GM19438 (cell line): ENCODE measurements around the gene LRMDA.

Experiments
- ATAC-seq: cut with Tn5 transposase; IDR thresholded peaks from one replicate; pipeline ENCODE4 v1.9.1; 2021; ENCODE audit warnings: low read depth; ENCODE audit not compliant: unreplicated experiment

LRMDA gene

DNA sequence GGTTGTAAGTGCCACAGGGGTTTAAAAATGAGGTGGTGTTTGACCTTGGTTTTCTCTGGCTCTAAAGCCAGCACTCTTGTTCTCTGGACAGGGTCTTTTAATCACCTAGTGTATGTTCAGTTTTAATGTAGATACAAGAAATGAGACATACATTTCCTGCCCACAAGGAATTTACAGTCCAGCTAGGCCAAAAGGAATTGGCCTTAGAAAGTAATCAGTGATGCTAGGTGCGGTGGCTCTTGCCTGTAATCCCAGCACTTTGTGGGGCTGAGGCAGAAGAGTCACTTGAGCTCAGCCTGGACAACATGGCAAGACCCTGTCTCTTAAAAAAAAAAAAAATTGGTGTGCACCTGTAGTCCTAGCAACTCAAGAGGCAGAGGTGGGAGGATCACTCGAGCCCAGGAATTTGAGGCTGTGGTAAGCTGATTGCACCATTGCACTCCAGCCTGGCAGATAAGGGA is 100.2 kb downstream of the LRMDA start:
- ATAC-seq, result no peak

DNA sequence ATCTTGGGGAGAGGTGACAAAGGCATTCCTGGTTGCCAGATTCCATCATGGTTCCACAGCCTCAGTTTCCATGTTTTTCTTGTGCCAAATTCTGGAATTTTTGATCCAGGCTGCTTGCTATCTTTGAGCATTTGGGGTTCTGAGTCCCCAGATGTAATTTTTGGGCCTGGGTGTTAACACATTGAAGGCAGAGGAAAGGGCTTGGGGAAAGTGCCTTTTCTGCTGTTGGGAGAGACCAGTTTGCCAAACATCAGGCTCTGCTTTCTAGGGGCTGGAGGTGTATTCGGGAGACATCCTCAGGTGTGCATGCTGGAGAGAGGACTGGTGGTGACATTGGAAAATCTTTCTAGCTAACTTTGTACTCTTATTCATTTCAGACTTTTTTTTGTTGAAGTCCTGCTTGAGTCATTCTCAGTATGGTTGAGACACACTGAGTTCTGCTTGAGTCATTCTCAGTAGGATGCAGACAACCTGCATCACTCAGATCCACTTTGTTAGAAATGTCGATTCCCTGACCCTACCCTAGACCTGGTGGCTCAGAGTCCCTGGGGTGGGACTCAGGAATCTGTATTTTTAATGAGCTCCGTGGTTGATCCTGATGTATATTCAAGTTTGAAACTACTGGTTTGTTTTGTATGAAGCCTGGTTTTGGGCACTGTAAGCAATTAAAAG is 101.0 kb downstream of the LRMDA start:
- no peak for ATAC-seq

DNA sequence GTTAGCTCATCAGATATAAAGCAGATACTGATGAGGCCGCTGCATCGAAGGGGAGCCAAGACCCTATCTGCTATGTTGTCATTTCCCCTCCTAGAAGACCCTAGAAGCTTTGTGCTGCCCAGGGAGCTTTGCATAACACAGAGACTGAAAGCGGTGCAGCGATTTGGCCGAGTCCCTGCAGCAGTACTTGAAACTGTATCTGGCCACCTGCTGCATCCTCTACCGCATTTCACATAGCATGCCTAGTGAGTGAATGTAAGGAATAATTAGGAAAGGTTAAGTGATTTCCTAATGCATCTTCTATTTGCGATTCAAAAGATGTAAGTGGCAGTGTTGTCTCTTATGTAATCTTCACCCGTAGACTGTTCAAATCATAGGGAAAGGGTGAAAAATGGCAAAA is 106.7 kb downstream of the LRMDA start:
- no peak for ATAC-seq

DNA sequence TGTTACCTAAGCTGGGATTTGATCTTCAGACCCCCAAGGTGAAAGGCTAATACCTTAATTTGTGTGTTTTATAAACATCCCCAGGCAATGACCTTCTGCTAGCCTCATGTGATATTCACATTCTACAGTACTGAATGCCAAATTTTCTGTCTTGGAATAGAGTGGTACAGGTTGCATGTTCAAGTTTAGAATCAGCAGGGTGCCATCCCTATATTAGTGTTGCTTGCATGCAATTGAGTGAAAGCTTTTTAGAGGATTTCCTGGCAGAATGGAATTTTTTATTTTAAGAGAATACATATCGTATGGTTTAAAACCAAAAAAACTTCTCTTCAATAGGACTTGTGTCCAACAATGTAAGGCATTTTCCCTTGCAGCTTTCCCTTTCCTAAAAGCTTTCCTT is 107.3 kb downstream of the LRMDA start:
- no peak for ATAC-seq

DNA sequence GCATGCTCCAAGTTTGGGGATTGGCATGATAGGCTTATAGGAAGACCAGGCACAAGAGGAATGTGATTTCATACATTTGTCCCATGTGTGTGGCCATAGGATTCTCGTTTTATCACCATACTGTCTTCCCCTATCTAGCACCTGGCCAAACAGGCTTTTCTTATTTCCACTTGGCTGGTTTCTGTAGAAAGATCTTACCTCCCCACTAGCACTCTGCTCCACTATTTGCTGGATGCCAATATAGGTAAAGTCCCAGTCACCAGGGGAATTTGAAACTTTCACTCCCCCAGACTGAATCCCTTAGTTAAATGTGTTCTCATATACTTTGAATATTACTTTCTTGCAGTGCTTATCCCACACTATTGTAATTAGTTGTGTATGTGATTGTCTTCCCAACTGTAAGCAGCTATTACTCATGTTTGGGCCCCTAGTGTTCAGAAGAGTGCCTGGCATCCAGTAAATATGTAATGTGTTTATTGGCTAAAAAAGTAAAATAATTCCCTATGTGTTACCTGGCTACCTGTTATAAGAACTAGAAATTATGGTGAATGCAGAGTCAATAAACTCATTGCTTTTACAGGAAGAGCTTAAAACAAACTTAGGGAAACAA is 109.0 kb downstream of the LRMDA start:
- no peak for ATAC-seq

DNA sequence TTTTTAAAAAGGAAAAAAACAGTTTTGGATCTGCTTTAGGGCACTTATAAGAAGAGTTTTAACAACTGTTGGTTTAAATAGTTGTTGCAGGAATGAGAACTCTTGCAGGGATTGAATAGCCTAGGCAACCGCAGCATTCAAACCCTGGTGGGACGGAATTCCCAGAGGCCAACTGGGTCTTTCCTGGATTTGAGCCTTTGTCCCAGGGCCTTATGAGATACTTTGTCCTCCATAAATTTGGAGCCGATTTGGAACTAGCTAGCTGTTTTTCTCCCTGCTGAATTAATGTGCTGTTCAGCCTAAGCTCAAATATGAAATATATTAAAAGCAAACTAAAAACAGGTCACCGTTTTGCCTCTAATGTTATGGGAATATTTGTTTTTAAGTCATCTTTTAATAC is 109.6 kb downstream of the LRMDA start:
- no peak for ATAC-seq

DNA sequence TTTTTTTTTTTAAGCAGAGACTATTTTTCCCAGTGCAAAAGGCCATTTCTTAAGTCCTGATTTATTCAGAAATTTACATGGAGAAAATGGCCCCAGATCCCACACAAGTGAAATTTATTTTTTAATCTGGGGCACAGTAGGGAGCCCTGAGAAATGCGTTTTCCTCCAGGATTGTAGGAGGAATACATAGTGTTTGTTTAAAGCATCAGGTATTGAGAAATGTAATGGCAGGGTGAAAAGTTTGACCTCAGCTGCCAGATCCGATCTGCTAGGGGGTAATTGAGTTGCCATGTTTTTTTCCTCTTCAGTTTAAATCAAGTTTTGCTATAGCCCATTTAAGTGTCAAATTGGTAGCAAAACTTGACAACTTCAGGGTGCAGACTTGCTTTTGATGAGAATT is 110.0 kb downstream of the LRMDA start:
- no peak for ATAC-seq

DNA sequence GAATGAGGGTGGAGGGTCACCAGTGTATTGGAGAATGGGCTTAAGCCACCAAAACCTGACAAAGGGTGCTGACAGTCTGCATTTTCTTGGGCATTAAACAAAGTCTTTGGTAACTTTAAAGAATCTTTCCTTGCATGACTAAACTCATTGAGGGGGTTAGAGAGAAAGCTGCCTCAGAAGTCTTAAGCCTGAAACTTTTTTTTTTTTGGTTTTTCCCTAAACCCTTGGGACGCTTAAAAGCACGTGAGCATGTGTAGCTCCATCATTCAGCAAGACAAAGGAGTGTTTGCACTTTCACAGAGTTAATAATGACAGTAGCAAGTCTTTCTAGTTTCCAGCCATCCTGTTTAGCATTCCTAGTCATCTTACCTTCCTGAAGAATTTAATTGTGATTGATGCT is 110.7 kb downstream of the LRMDA start:
- no peak for ATAC-seq

DNA sequence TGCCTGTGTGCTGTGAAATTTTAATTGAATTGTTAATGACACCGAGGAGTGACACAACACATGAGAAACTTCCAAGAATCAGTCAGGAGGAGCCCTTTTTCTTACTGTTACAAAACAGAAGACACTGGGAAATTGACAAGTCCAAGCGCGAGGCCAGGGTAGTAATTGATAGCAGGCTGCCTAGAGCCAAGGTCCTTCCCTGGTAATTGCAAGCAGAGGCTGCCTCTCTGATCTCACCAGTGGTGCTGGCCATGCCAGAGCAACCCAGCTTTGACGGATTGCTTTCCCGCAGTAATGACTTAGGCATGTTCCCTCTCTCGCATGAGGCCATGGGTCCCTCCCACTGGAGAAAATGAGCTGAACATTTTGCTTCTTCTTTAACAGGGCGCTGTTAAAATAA is 111.5 kb downstream of the LRMDA start:
- ATAC-seq, result no peak

DNA sequence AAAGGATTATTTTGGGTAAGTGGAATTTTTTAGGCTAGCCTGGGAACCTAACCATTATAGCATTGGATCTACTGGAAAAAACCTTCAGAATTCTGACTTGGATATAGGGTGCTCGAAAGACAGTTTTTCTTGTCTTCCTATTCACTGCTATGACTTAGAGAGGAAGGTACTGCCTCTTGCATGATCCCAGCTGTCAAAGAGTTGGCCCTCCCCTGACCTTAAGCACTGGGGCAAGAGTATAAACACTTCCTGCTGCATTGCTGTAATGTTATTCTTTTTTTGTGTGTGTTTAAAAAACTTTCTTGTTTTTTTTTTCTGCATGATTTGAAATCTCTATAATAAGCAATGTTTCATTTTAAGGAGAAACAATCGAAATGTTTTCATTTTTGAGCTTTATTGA is 113.0 kb downstream of the LRMDA start:
- ATAC-seq, result no peak

DNA sequence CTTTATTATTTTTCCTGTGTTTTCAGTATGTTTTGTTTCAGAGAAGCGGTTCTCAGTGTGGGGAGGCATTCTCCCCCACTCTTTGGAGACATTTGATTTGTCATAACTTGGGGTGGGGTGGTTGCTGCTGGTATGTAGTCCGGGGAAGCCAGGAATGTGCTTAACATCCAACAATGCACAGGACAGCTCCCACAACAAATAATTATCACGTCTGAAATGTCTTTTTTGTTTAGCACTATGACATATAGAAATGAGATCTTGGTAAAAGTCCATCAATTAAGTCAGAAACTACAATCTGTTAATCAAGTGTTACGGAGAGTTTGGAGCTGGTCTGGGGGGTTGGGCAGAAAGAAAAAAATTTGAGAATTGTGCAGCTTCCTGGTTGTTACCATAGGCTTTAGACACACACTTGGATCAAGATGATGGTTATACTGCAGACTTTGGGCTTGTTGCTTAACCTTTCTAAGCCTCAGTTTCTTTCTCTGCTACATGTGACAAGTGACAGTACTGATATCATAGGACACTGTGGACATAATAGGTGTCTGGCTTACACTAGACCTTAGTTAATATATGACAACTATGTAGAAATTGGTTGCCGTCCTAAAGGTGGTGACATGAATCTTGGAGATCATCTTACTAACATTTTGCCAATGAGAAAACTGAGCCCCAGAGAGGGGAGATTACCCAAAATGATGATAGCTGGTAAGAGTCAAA is 113.7 kb downstream of the LRMDA start:
- no peak for ATAC-seq

DNA sequence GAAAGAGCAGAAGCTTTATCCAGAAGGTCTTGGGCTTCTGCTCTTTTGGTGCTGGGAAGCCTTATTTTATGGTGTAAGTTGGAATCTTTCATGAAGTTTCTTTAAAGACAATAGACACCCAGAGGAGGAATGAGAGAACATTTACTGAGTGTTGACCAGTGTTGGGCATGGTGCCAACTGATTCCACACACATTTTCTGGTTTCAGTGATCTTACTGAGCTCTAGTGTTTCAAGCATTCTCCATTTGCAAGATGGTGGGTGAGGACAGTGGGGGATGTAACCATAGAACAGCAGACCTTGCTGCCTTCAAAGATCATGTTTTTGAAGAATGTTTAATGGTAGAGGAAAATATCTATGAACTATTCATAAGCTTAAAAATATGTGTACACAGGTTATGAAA is 114.6 kb downstream of the LRMDA start:
- no peak for ATAC-seq

DNA sequence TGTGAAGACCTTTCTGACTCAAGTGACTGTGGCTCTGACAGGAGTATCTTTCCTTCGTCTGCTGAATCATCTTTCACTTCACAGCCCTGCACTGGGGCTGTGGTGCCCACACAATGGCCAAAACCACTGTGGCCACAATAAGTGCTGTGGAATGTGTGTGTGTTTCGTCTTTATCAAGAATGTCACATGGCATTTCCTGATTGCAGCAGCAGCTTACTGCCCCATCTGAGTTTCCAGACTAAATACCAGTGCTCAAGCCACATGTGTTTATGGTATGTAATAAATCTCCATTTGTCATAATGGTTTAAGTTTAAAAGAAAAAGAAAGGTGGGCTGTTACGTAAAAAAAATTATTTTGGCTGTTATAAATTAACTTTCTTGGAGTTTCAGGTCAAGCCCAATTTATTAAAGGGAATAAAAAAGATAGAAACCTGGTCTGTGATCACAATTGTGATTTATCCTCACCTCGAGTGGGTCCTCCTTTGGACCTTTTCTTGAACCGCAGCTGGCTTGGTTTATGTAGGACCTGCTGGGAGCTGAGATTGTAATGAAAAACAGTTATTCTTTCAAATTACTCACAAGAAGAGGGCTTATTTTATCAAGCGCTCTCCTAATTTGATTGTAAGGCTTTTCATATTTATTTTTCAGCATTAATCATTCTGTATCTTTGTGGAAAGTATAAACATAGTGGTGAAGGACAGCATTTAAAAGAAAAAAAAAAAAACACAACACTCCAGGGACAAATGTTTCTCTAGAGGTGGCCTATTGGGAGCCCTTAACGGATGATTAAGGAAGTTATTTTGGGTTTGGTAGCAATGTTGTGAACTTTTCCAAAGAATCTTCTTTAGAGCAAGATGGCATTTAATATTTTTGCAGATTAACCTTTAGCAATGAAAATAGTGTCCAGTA is 116.2 kb downstream of the LRMDA start:
- no peak for ATAC-seq

DNA sequence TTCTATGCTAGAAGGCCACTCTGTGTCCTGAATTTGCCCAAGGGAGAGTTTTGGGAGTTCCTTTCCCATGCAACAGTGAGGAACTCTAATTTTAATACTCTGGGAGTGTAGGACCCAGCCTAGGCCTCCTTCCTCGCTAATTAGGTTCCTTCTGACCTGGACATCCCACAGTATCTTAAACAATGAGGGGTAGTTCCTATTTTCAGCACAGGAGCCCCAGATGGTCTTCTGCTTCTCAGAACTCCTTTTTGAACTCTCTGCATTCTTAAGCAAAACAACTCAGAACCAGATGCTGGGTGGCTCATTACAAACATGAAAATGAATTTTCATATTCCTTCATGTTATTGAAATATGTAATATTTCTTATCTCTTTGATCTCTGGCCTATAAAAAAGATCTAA is 116.9 kb downstream of the LRMDA start:
- no peak for ATAC-seq

DNA sequence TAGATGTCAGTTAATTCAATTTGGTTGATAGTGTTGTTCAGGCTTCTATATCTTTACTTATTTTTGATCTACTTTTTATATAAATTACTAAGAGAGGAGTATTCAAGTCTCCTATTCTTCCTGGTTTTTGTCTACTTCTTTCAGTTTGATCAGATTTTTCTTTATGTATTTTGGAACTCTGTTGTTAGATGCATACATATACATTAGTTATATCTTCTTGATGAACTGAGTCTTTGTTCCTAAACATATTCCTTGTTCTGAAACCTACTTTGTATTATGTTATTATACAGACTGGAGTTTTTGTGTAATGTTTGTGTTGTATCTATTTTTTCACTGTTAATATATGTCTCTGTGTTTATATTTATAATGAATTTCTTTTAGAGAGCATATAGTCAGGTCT is 118.8 kb downstream of the LRMDA start:
- no peak for ATAC-seq

DNA sequence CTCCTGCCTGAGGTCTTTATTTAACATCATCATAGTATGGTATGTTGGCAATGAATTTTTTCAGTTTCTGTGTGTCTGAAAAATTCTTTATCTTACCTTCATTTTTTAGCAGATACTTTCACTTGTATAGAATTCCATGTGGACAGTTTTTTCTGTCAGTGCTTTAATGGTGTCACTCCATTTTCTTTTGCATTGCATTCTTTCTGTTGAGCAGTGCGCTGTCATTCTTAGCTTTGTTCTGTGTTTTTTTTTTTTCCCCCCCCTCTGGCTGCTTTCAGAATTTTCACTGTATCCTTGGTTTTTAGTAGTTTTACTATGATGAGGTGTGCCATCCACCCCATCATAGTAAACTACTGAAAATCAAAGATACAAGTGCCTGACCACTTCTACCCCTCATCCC is 120.7 kb downstream of the LRMDA start:
- ATAC-seq, result no peak

DNA sequence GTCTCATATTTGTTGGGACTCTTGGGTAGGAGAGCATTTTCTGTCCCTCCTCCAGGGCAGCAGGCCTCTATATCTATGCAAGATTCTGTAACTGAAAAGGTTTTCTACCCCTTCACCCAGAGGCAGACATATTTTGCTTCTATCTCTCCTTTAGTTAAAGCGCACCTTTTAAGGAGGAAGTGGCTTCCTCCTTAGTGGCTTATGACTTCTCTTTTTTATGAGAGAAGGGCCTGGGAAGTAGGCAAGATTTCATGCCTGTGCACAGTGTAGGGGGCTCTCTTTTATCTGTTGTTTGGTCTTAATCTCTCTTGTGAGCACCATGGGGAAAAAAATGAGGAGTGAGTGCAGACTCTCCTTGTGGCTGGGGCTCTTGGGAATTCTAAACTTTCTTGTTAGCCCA is 122.1 kb downstream of the LRMDA start:
- no peak for ATAC-seq

DNA sequence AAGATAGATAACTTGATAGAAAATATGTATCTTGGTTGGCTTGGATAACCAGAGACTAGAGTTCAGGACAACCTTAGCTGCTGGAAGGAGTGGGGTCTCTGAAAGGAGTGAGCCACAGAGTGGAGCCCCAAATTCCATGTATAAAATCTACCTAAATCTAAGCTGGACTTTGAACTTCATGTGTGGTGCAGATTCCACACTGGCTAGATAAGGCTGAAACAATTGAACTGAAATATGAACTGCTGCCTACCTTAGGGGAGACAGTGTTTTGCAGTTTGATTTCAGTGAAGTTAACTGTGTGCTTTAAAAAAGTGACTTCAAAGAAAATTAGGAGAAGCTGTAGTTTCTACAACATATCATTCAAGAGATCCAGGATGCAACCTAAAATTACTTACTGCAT is 123.9 kb downstream of the LRMDA start:
- ATAC-seq, result no peak

DNA sequence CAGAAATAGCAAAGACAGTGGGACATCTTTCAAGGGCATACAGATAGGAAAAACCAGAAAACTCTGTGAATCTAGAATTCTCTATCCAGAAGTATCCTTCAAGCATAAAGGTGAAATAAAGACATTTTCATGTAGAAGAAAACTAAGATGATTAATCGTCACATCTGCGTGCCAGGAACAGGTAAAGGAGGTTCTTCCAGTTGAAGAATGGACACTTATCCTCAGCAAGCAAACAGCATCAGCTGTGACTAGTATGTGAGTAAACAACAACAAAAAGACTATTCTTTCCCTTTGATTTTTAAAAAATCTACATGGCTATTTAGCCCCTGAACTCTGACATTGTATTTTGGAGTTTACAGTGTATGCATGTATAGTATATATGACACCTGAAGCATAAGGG is 124.9 kb downstream of the LRMDA start:
- no peak for ATAC-seq

DNA sequence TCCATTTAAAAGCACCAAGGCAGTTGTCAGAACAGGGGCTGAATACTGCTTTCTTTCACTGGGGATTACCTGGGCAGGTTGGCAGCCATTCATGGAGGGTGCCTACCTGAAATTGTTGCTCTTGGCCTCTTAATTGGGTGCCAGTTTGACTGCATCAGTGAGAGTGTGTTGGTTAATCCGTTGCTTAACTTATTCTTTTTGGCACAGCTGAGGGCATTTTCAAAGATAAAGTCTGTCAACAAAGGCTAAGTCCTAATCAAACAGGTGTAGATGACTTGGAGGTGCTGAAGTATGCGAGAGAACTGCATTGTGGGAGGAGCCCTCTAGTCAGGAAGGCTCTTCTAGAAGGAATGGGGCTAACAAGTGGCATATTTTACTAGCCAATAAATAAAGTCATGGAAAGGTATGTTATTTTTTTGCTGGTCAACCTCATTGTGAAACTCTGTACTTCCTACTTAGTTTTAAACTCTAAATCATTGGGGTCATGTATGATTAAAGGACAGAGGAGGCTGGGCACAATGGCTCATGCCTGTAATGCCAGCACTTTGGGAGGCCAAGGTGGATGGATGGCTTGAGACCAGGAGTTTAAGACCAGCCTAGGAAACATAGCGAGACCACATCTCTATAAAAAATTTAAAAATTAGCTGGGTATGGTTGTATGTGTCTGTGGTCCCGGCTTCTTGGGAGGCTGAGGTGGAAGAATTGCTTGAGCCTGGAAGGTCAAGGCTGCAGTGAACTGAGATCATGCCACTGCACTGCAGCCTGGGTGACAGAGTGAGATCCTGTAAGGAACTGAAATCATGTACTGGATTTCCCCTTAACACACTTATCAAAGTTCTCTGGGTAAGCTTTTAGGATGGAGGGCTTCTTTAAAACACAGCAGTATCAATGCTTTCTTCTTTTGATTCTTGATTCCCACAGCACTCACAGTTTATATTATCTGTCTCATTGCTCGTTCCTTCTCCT is 134.1 kb downstream of the LRMDA start:
- no peak for ATAC-seq
